Smooth muscle cell (in vitro differentiated cells): ENCODE results near the gene COLEC11. TPM values are rescaled to one million over a fixed set of nuclear protein-coding genes. Genes with fewer than 3 reads are reported as not detected.

Experiments used
- DNase-seq: peaks from one replicate; lab custom pipeline; 2025; ENCODE audit not compliant: unreplicated experiment; lab: John Stamatoyannopoulos, UW
- H2AFZ ChIP-seq: fragments of 200-600 bp; sonication (generic); 2 replicates; pipeline ENCODE4 v1.6.0; 2016; ENCODE audit warnings: antibody characterized with exemption, low read depth, mild to moderate bottlenecking
- H3F3A ChIP-seq: fragments of 200-600 bp; sonication (generic); 2 replicates; pipeline ENCODE4 v1.6.0; 2017; ENCODE audit warnings: antibody characterized with exemption, low read depth
- H3K27ac ChIP-seq: fragments of 200-600 bp; sonication (generic); 2 replicates; pipeline ENCODE4 v1.5.1; 2016; ENCODE audit warnings: low read depth, mild to moderate bottlenecking
- H3K27me3 ChIP-seq: fragments of 200-600 bp; sonication (generic); 2 replicates; pipeline ENCODE4 v1.6.1; 2016; ENCODE audit warnings: low read depth, mild to moderate bottlenecking
- H3K36me3 ChIP-seq: fragments of 200-600 bp; sonication (generic); 2 replicates; pipeline ENCODE4 v1.5.1; 2016; ENCODE audit warnings: low read depth
- H3K4me1 ChIP-seq: fragments of 200-600 bp; sonication (generic); 2 replicates; pipeline ENCODE4 v1.5.1; 2016; ENCODE audit warnings: low read depth
- H3K4me2 ChIP-seq: fragments of 200-600 bp; sonication (generic); 2 replicates; pipeline ENCODE4 v1.6.0; 2016; ENCODE audit warnings: mild to moderate bottlenecking
- H3K4me3 ChIP-seq: fragments of 200-600 bp; sonication (generic); 2 replicates; pipeline ENCODE4 v1.5.1; 2016; ENCODE audit warnings: mild to moderate bottlenecking
- H3K79me2 ChIP-seq: fragments of 200-600 bp; sonication (generic); 2 replicates; pipeline ENCODE4 v1.6.0; 2016; ENCODE audit warnings: low read depth, mild to moderate bottlenecking
- H3K9ac ChIP-seq: fragments of 200-600 bp; sonication (generic); 2 replicates; pipeline ENCODE4 v1.6.0; 2016; ENCODE audit warnings: low read depth
- H3K9me3 ChIP-seq: fragments of 200-600 bp; sonication (generic); replicated peaks from 2 replicates; pipeline ENCODE4 v1.5.1; 2016; ENCODE audit warnings: low read depth
- H4K20me1 ChIP-seq: fragments of 200-600 bp; sonication (generic); 2 replicates; pipeline ENCODE4 v1.6.0; 2016; ENCODE audit warnings: low read depth
- WGBS: methylation state at CpG from one replicate; pipeline ENCODE4 v1.1.7; 2016; ENCODE audit warnings: low lambda C conversion rate; 5-methylcytosine and 5-hydroxymethylcytosine counted together
- polyA plus RNA-seq: library from polyadenylated mRNA; unstranded; fragments of >200 nt; fragmentation: Nextera tagmentation; extraction: Ambion mirVana; gene quantifications from 2 replicates; pipeline ENCODE4 v1.2.1, GENCODE V29; 2016
- total RNA-seq: library from RNA; depleted of rRNA; stranded (reverse); fragments of >200 nt; gene quantifications from 2 replicates; pipeline ENCODE4 v1.2.3, GENCODE V29; 2014
- TF ChIP-seq, protein P1 (sequence below): fragments of 200-600 bp; sonication (generic); IDR thresholded peaks from 2 replicates; pipeline ENCODE4 v1.5.1; 2017; ENCODE audit warnings: borderline replicate concordance, mild to moderate bottlenecking, antibody characterized with exemption; ENCODE audit not compliant: insufficient read depth, poor library complexity, severe bottlenecking

The COLEC11 gene
- total and polyA plus RNA-seq, 2 experiments from 2014 or later: 18.1 to 30.8 TPM

- no peaks in the 10 kb centered on the region for H3K79me2 ChIP-seq
- H2AFZ ChIP-seq: no peak overlapping the region
- no peak overlapping the region for H3K4me3 ChIP-seq
- H4K20me1 ChIP-seq: no peaks in the 10 kb centered on the region
- no peak overlapping the region for H3K9ac ChIP-seq
- no peaks in the 10 kb centered on the region for H3K9me3 ChIP-seq
- H3K27ac ChIP-seq: no peak overlapping the region
- 89% methylated on average over 16 of the region's 16 CpGs for WGBS
- H3F3A ChIP-seq: no peaks in the 10 kb centered on the region
- no peaks in the 10 kb centered on the region for H3K4me1 ChIP-seq
- no peak overlapping the region for H3K4me2 ChIP-seq
- TF ChIP-seq, protein P1, sequence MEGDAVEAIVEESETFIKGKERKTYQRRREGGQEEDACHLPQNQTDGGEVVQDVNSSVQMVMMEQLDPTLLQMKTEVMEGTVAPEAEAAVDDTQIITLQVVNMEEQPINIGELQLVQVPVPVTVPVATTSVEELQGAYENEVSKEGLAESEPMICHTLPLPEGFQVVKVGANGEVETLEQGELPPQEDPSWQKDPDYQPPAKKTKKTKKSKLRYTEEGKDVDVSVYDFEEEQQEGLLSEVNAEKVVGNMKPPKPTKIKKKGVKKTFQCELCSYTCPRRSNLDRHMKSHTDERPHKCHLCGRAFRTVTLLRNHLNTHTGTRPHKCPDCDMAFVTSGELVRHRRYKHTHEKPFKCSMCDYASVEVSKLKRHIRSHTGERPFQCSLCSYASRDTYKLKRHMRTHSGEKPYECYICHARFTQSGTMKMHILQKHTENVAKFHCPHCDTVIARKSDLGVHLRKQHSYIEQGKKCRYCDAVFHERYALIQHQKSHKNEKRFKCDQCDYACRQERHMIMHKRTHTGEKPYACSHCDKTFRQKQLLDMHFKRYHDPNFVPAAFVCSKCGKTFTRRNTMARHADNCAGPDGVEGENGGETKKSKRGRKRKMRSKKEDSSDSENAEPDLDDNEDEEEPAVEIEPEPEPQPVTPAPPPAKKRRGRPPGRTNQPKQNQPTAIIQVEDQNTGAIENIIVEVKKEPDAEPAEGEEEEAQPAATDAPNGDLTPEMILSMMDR: no peak
- no peaks in the 10 kb centered on the region for H3K27me3 ChIP-seq
- H3K36me3 ChIP-seq: no peaks in the 10 kb centered on the region
- no peak for DNase-seq
Measured at GRCh38 chr2:3665886-3666612, 71.1 kb downstream of the COLEC11 start.

GRCh38 chr2:3666613-3666975, 71.7 kb downstream of the COLEC11 start:
- Histone ChIP-seq H3K27me3 (no peaks in the 10 kb centered on the region), H2AFZ (no peak overlapping the region), H3K36me3 (no peaks in the 10 kb centered on the region), H3K79me2 (no peaks in the 10 kb centered on the region), H3K4me3 (no peak overlapping the region), H3K4me2 (no peak overlapping the region), H3K9ac (no peak overlapping the region), H3K27ac (no peak overlapping the region), H4K20me1 (no peaks in the 10 kb centered on the region), H3K9me3 (no peaks in the 10 kb centered on the region), H3K4me1 (no peaks in the 10 kb centered on the region), H3F3A (no peaks in the 10 kb centered on the region)
- WGBS: 94% methylated on average over 18 of the region's 18 CpGs
- DNase-seq: no peak
- TF ChIP-seq, protein P1: no peak

DNA sequence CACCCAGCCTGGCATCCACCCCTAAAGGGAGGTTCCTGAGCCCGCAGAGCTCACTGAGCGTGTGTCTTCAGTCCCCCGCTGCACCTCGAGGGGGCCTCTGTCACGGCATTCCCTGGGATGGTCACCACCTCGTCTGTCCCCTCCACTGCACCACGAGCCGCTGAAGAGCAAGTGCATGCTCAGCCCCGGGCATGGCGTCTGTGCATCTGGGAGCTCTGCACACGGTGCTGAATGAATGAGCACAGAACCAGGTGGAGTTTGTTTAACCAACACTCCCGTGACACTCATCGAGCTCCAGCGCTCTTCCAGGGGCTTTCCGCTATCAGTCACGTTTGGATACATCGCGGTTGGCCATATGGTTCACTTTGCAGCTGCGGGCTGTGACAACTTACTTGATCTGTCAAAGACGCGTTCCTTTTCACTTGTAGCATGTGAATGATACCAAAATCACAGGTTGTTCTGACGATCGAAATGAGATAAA, 72.3 kb downstream of the COLEC11 start:
- no peak overlapping the region for H3K27ac ChIP-seq
- H3K4me2 ChIP-seq: no peak overlapping the region
- H3K4me1 ChIP-seq: no peaks in the 10 kb centered on the region
- no peak overlapping the region for H3K9ac ChIP-seq
- no peaks in the 10 kb centered on the region for H3K36me3 ChIP-seq
- DNase-seq: no peak
- TF ChIP-seq, protein P1: no peak
- H3K9me3 ChIP-seq: no peaks in the 10 kb centered on the region
- H4K20me1 ChIP-seq: no peaks in the 10 kb centered on the region
- no peaks in the 10 kb centered on the region for H3K79me2 ChIP-seq
- H3K4me3 ChIP-seq: no peak overlapping the region
- no peaks in the 10 kb centered on the region for H3F3A ChIP-seq
- WGBS: 90% methylated on average over 23 of the region's 23 CpGs
- no peaks in the 10 kb centered on the region for H3K27me3 ChIP-seq
- H2AFZ ChIP-seq: no peak overlapping the region

DNA sequence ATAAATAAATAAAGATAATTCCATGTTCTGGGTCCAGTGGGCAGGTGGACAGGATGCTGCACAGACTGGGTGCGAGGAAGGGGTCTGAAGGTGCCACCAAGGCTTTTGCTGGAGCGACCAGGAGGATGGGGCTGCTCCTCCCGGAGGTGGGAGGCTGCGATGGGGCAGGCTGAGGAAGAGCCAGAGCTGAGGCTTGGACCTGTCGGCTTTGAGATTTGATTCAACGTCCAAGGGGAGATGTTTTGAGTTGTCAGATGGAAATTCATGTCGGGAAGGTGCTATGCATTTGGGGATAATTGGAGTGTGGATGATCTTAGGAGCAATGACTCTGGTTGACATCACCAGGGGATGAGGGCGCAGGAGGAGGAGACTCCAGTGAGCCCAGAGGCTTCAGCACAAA, 74.7 kb downstream of the COLEC11 start:
- H3K36me3 ChIP-seq: no peaks in the 10 kb centered on the region
- H3K9ac ChIP-seq: no peak overlapping the region
- H4K20me1 ChIP-seq: no peaks in the 10 kb centered on the region
- H3K27ac ChIP-seq: no peak overlapping the region
- no peaks in the 10 kb centered on the region for H3K27me3 ChIP-seq
- TF ChIP-seq, protein P1: no peak
- no peaks in the 10 kb centered on the region for H3K79me2 ChIP-seq
- no peaks in the 10 kb centered on the region for H3K9me3 ChIP-seq
- no peak overlapping the region for H3K4me3 ChIP-seq
- H3K4me1 ChIP-seq: no peaks in the 10 kb centered on the region
- DNase-seq: no peak
- no peaks in the 10 kb centered on the region for H3F3A ChIP-seq
- WGBS: 87% methylated on average over 8 of the region's 8 CpGs
- H2AFZ ChIP-seq: no peak overlapping the region
- no peak overlapping the region for H3K4me2 ChIP-seq
